BLaER1 treated with 17β-estradiol and CSF1 and Interleukin-3, amounts not matched to agents 10 nM and 100 nM (cell line): ENCODE measurements around the gene MLC1.
A peak's percentile ranks its signal among the peaks of the same experiment; 100 is the strongest.

Experiments
- H3K27ac ChIP-seq, 11 experiments: shearing (Covaris generic); formaldehyde crosslinking; 2 replicates each; pipeline ENCODE4 v1.8.1; 2022
- H3K27me3 ChIP-seq, 11 experiments: shearing (Covaris generic); formaldehyde crosslinking; 2 replicates each; pipeline ENCODE4 v1.8.1; 2022
- H3K36me3 ChIP-seq, 11 experiments: shearing (Covaris generic); formaldehyde crosslinking; 2 replicates each; pipeline ENCODE4 v1.8.1; 2022
- H3K4me1 ChIP-seq, 10 experiments: shearing (Covaris generic); formaldehyde crosslinking; 2 replicates each; pipeline ENCODE4 v1.8.1; 2022
- H3K4me2 ChIP-seq, 11 experiments: shearing (Covaris generic); formaldehyde crosslinking; 2 replicates each; pipeline ENCODE4 v1.8.1; 2022
- H3K4me3 ChIP-seq, 10 experiments: shearing (Covaris generic); formaldehyde crosslinking; 2 replicates each; pipeline ENCODE4 v1.8.1; 2022
- H3K9ac ChIP-seq, 11 experiments: shearing (Covaris generic); formaldehyde crosslinking; 2 replicates each; pipeline ENCODE4 v1.8.1; 2022
- H3K9me3 ChIP-seq, 11 experiments: shearing (Covaris generic); formaldehyde crosslinking; replicated peaks in 1 of 11; 2 replicates each; pipeline ENCODE4 v1.8.1; 2022
- H4K20me1 ChIP-seq, 11 experiments: shearing (Covaris generic); formaldehyde crosslinking; 2 replicates each; pipeline ENCODE4 v1.8.1; 2022
- Cebpa-rat ChIP-seq, 11 experiments: shearing (Covaris generic); IDR thresholded peaks; 2 replicates each; pipeline ENCODE4 v1.8.1; 2022

Gene MLC1

GRCh38 chr22:50074551-50075530, 10.4 kb downstream of the MLC1 start:
- H3K36me3 ChIP-seq: peaks cover 0 to 16% (median 0%) of the 10 kb centered on the region in 11 experiments; a peak in 3 of 22 replicates
- no peak overlapping the region for H3K9ac ChIP-seq
- H3K27me3 ChIP-seq: no peaks in the 10 kb centered on the region
- H4K20me1 ChIP-seq: 0 out of 22 replicates have a peak, but pooled peaks cover 0 to 11% (median 0%) of the 10 kb centered on the region in 11 experiments
- no peak overlapping the region for H3K4me3 ChIP-seq
- peak overlapping the region; percentile 43 to 93 (median 78); a peak in 21 of 22 replicates for H3K4me2 ChIP-seq
- TF ChIP-seq Cebpa-rat (IDR thresholded peaks at IDR 0.05): no peak
- no peak overlapping the region for H3K27ac ChIP-seq
- peaks cover 26 to 53% (median 47%) of the 10 kb centered on the region in 10 experiments for H3K4me1 ChIP-seq
- H3K9me3 ChIP-seq: no peaks in the 10 kb centered on the region

GRCh38 chr22:50074056-50074455, 11.2 kb downstream of the MLC1 start:
- Histone ChIP-seq H3K36me3 (peaks cover 0 to 16% (median 0%) of the 10 kb centered on the region in 11 experiments; a peak in 3 of 22 replicates), H3K4me1 (peaks cover 26 to 51% (median 45%) of the 10 kb centered on the region in 10 experiments), H3K27me3 (no peaks in the 10 kb centered on the region), H3K9me3 (no peaks in the 10 kb centered on the region), H3K9ac (no peak overlapping the region), H3K4me3 (no peak overlapping the region), H4K20me1 (0 out of 22 replicates have a peak, but pooled peaks cover 0 to 11% (median 0%) of the 10 kb centered on the region in 11 experiments), H3K27ac (no peak overlapping the region), H3K4me2 (no peak overlapping the region)
- no peak for TF ChIP-seq Cebpa-rat (IDR thresholded peaks at IDR 0.05)

- TF ChIP-seq Cebpa-rat (IDR thresholded peaks at IDR 0.05): no peak
- Histone ChIP-seq H3K4me3 (no peak overlapping the region), H3K9ac (0 out of 22 replicates have a peak overlapping the region, but pooled peaks of 1 of the 11 experiments have one; percentile 29), H3K4me2 (no peak overlapping the region), H3K4me1 (peaks cover 26 to 39% (median 35%) of the 10 kb centered on the region in 10 experiments), H3K9me3 (no peaks in the 10 kb centered on the region), H3K27me3 (no peaks in the 10 kb centered on the region), H4K20me1 (0 out of 22 replicates have a peak, but pooled peaks cover 0 to 11% (median 0%) of the 10 kb centered on the region in 11 experiments), H3K27ac (no peak overlapping the region), H3K36me3 (peaks cover 0 to 16% (median 0%) of the 10 kb centered on the region in 11 experiments; a peak in 3 of 22 replicates)
Measured at GRCh38 chr22:50072714-50073538, 12.3 kb downstream of the MLC1 start.

- H3K4me1 ChIP-seq: peaks cover 22 to 36% (median 30%) of the 10 kb centered on the region in 10 experiments
- 0 out of 22 replicates have a peak, but pooled peaks cover 0 to 11% (median 0%) of the 10 kb centered on the region in 11 experiments for H4K20me1 ChIP-seq
- H3K9me3 ChIP-seq: no peaks in the 10 kb centered on the region
- H3K4me3 ChIP-seq: no peak overlapping the region
- H3K36me3 ChIP-seq: peaks cover 0 to 16% (median 0%) of the 10 kb centered on the region in 11 experiments; a peak in 3 of 22 replicates
- no peaks in the 10 kb centered on the region for H3K27me3 ChIP-seq
- 0 out of 22 replicates have a peak overlapping the region, but pooled peaks of 1 of the 11 experiments have one; percentile 41 for H3K9ac ChIP-seq
- H3K27ac ChIP-seq: no peak overlapping the region
- H3K4me2 ChIP-seq: no peak overlapping the region
- no peak for TF ChIP-seq Cebpa-rat (IDR thresholded peaks at IDR 0.05)
Measured at GRCh38 chr22:50072167-50072555, 13.1 kb downstream of the MLC1 start.

- Histone ChIP-seq H3K27me3 (no peaks in the 10 kb centered on the region), H3K27ac (no peak overlapping the region), H3K4me1 (peaks cover 16 to 36% (median 30%) of the 10 kb centered on the region in 10 experiments), H3K9me3 (no peaks in the 10 kb centered on the region), H3K4me2 (no peak overlapping the region), H4K20me1 (0 out of 22 replicates have a peak, but pooled peaks cover 0 to 11% (median 0%) of the 10 kb centered on the region in 11 experiments), H3K36me3 (peaks cover 0 to 16% (median 0%) of the 10 kb centered on the region in 11 experiments; a peak in 3 of 22 replicates), H3K9ac (no peak overlapping the region), H3K4me3 (no peak overlapping the region)
- no peak for TF ChIP-seq Cebpa-rat (IDR thresholded peaks at IDR 0.05)
Measured at GRCh38 chr22:50071432-50072166, 13.6 kb downstream of the MLC1 start.

- H3K9ac ChIP-seq: no peak overlapping the region
- H3K4me3 ChIP-seq: no peak overlapping the region
- TF ChIP-seq Cebpa-rat (IDR thresholded peaks at IDR 0.05): no peak
- no peaks in the 10 kb centered on the region for H3K27me3 ChIP-seq
- H3K4me1 ChIP-seq: peaks cover 4 to 36% (median 26%) of the 10 kb centered on the region in 10 experiments
- H4K20me1 ChIP-seq: 0 out of 22 replicates have a peak, but pooled peaks cover 0 to 11% (median 0%) of the 10 kb centered on the region in 11 experiments
- peaks cover 0 to 19% (median 0%) of the 10 kb centered on the region in 11 experiments; a peak in 5 of 22 replicates for H3K36me3 ChIP-seq
- no peaks in the 10 kb centered on the region for H3K9me3 ChIP-seq
- no peak overlapping the region for H3K4me2 ChIP-seq
- no peak overlapping the region for H3K27ac ChIP-seq
Measured at GRCh38 chr22:50070366-50070765, 14.9 kb downstream of the MLC1 start.

- H3K27ac ChIP-seq: no peak overlapping the region
- H4K20me1 ChIP-seq: peaks cover 0 to 18% (median 0%) of the 10 kb centered on the region in 11 experiments; a peak in 2 of 22 replicates
- peaks cover 0 to 16% (median 0%) of the 10 kb centered on the region in 11 experiments; a peak in 5 of 22 replicates for H3K36me3 ChIP-seq
- H3K4me2 ChIP-seq: no peak overlapping the region
- H3K4me3 ChIP-seq: no peak overlapping the region
- no peaks in the 10 kb centered on the region for H3K27me3 ChIP-seq
- peaks cover 0 to 26% (median 19%) of the 10 kb centered on the region in 10 experiments; a peak in 16 of 20 replicates for H3K4me1 ChIP-seq
- no peak overlapping the region for H3K9ac ChIP-seq
- no peak for TF ChIP-seq Cebpa-rat (IDR thresholded peaks at IDR 0.05)
- H3K9me3 ChIP-seq: no peaks in the 10 kb centered on the region
Measured at GRCh38 chr22:50068096-50068495, 17.1 kb downstream of the MLC1 start.

GRCh38 chr22:50067244-50067643, 18.0 kb downstream of the MLC1 start:
- TF ChIP-seq Cebpa-rat (IDR thresholded peaks at IDR 0.05): no peak
- H3K4me1 ChIP-seq: peaks cover 0 to 23% (median 19%) of the 10 kb centered on the region in 10 experiments; a peak in 16 of 20 replicates
- H3K9ac ChIP-seq: no peak overlapping the region
- H3K4me2 ChIP-seq: peak overlapping the region in 8 of 11 experiments; percentile 17 to 64 (median 52); a peak in 15 of 22 replicates
- no peak overlapping the region for H3K4me3 ChIP-seq
- H3K36me3 ChIP-seq: peaks cover 0 to 9% (median 0%) of the 10 kb centered on the region in 11 experiments; a peak in 4 of 22 replicates
- H4K20me1 ChIP-seq: peaks cover 0 to 17% (median 0%) of the 10 kb centered on the region in 11 experiments; a peak in 2 of 22 replicates
- no peak overlapping the region; a peak in 1 of 22 replicates for H3K27ac ChIP-seq
- H3K9me3 ChIP-seq: no peaks in the 10 kb centered on the region
- no peaks in the 10 kb centered on the region for H3K27me3 ChIP-seq
